Activated CD4-positive, alpha-beta T cell treated with anti-CD3 and anti-CD28 coated beads for 4 hours (primary cell): Measurements from ENCODE around the gene C1QL1.
"Not testable (repeated sequence)": the region's sequence is repeated elsewhere in the genome, so short reads cannot be mapped to it uniquely, and the experiment has no call there.

Source experiments
- DNase-seq, 2 donors: peaks; one replicate each; pipeline ENCODE4 v3.0.0-alpha.2; 2020

Gene C1QL1

GRCh38 chr17:44959821-44960531, 8.1 kb downstream of the C1QL1 start:
- peak in 1 of 2 donors; percentile 59 for DNase-seq

GRCh38 chr17:44956998-44957981, 10.8 kb downstream of the C1QL1 start:
- no peak for DNase-seq

- DNase-seq: no peak
These were observed 12.3 kb downstream of the C1QL1 start for GRCh38 chr17:44955674-44956425.

GRCh38 chr17:44952946-44953475, 15.1 kb downstream of the C1QL1 start:
- DNase-seq: no peak

GRCh38 chr17:44948315-44948795, 19.7 kb downstream of the C1QL1 start:
- DNase-seq: peak in 1 of 2 donors; percentile 6

- peak; percentile 84 to 85 for DNase-seq
These were observed 20.4 kb downstream of the C1QL1 start, which contains the start of gene KIF18B for GRCh38 chr17:44947461-44948314. Gene KIF18B, minus strand, starts transcription at chr17:44947773. Its CDS starts 11,429 bp downstream, at chr17:44936344.

- DNase-seq: not testable (repeated sequence)
These were observed 22.5 kb downstream of the C1QL1 start for GRCh38 chr17:44945652-44946051.

- DNase-seq: no peak
These were observed 25.6 kb downstream of the C1QL1 start for GRCh38 chr17:44942456-44942855.

GRCh38 chr17:44941712-44942331, 26.3 kb downstream of the C1QL1 start:
- DNase-seq: no peak

GRCh38 chr17:44940768-44941167, 27.3 kb downstream of the C1QL1 start:
- no peak for DNase-seq

- DNase-seq: no peak
These were observed 27.8 kb downstream of the C1QL1 start for GRCh38 chr17:44940317-44940716.

GRCh38 chr17:44935116-44935515, 33.0 kb downstream of the C1QL1 start:
- no peak for DNase-seq

- no peak for DNase-seq
These were observed 33.4 kb downstream of the C1QL1 start for GRCh38 chr17:44934745-44935105.

- DNase-seq: no peak
These were observed 34.0 kb downstream of the C1QL1 start for GRCh38 chr17:44933824-44934744.

- DNase-seq: no peak
These were observed 35.4 kb downstream of the C1QL1 start for GRCh38 chr17:44932787-44933097.

GRCh38 chr17:44932096-44932786, 35.9 kb downstream of the C1QL1 start:
- no peak for DNase-seq

- no peak for DNase-seq
These were observed 36.7 kb downstream of the C1QL1 start for GRCh38 chr17:44931376-44931775.

GRCh38 chr17:44930667-44931066, 37.4 kb downstream of the C1QL1 start:
- no peak for DNase-seq

GRCh38 chr17:44928950-44929720, 39.0 kb downstream of the C1QL1 start:
- DNase-seq: no peak
